IPS DF 19.7 (cell line): ENCODE results near the gene TWF2.
"Not testable (repeated sequence)": the region's sequence is repeated elsewhere in the genome, so short reads cannot be mapped to it uniquely, and the experiment has no call there.

Experiments used
- DNase-seq: peaks from one replicate; pipeline ENCODE4 v3.0.0-alpha.2; 2013; ENCODE audit warnings: low read depth, low spot score

The TWF2 gene

DNA sequence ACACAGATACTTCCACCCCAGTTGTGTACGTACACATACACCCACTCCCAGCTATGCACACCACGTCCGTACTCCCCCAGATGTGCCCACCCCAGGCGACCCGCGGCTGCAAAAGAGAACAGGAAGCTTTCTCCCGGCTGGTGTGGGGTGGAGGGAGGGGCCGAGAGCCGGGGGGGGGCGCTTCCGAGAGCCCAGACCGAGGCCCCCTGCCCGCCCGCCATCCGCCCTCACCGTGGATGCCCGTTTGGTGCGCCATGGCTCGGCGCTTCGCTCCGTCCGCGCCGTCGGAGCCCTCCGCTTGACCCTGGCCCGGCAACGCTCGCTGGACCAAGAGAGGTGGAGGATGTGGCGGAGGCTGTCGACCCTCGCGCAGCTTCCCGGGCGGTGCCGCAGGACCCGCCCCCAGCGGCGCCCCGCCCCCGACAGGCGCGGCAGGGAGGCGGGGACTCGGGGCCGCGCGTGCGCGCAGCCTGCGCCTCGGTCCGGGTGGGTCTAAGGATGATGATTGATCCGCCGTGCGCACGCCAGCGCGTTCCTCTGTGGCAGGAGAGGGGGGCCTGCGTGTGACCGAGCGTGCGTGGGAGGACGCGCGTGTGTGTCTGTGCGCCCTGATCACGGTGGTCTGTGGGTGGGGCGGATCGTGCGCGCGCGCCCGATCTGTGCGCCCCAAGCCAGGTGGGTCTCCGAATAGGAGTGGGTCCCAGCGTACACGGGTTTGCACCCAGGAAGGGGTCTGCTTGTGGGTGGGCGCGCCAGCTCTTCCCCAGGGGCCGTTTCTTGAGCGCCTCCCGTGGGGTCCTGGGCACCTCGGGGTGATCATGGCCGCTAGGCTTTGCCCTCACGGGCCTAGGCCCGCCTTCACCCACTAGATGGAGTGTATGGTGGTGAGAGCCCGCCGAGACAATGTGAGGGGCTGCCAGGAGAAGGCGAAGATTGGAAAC is at the start of gene TWF2:
Gene TWF2, minus strand, starts transcription at position 398 of the 941 bp plus-strand sequence. Its CDS starts 142 bp downstream, at position 256.
- DNase-seq, result no peak

DNA sequence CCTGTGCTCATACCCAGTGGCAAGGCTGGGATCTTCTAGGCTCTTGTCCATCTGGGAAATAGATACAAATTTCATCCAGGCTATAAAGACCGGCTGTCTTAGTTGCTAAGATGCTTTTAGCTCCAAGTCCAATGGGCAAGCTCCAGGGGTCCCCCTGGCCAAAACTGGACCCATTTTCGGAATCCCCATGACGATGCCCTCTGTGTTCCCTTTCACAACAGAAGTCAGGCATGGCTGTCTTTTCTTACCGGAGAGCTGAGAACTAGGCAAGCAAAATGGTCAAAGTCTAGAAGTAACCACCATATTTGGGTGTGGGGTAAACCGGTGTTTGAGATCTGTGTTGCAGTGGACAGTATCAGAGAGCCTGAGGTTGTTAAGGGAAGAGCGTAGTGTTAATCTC is 49.7 kb upstream of the TWF2 start:
- no peak for DNase-seq

DNA sequence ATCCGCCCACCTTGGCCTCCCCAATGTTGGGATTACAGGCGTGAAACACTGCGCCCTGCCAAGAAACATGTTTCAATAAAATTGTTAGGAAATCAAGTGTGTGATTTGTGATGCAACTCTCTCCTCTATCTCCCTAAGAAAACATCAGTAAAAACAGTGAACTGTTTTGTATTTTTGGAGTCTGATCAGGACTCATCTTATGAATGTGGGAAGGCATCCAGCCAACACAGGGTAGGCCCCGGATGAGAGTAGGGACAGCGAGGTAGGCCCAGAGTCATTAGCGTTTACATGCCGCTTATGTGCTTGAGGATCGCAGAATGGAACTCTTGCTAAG is 47.8 kb upstream of the TWF2 start:
- no peak for DNase-seq

DNA sequence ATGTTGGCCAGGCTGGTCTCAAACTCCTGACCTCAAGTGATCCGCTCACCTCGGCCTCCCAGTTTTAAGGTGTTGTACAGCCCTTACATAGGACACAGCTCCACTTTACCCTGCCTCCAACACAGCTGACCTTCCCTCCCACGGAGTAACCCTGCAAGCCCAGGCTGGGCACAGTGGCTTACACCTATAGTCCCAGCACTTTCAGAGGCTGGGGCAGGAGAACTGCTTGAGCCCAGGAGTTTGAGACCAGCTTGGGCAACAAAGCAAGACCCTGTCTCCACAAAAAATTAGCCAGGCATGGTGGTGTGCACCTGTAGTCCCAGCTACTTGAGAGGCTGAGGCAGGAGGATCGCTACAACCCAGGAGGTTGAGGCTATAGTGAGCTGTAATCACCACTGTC is 45.1 kb upstream of the TWF2 start:
- DNase-seq, result not testable (repeated sequence)

DNA sequence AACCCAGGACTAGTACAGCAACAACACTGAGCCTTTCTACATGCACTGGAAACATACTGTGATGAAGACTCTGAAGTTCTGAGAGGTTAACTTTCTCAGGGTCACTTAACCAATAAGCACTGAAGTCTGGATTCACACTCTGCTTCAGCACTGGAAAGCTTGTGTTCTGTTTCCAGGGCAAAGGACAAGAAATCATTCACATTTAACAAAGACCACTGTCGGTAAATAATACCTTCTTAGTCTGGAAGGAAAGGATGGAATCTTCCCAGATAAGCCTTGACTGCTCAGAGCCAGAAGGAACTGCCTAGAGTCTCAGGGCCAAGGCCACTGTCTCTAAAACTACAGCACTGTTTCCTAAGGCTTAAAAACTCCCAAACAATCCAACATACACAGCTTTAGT is 44.3 kb upstream of the TWF2 start:
- no peak for DNase-seq

DNA sequence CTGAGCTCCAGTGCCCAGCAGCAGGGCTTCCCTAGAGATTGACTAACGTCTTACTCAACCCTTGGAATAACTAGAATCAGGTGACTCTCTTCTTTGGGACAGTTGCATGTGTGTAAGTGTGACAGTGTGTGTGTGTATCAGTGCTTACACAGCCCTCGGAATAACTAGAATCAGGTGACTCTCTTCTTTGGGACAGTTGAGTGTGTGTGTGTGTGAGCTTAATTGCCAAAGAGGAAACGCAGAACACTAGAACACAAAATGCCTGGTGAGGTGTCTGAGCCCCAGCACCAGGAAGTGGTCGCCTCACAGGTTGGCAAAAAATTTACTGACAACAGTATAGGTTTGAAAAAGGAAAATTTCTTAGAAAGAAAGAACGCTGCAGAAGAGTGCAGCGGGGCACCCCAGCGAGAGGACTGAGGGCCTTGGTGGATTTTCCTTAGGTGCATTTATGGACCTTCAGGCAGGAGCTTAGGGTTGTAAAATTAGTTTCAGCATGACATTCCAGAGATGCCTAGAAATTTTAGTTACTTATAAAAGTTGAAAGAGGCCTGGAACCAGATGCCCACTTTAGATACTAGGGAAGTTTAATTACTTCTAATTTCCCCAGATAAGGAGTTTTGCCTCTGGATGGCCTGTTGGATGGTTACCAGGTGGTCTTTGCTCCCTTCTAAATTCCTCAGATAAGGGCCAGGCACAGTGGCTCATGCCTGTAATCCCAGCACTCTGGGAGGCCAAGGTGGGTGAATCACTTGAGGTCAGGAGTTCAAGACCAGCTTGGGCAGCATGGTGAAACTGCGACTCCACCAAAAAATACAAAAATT is 43.2 kb upstream of the TWF2 start:
- DNase-seq, result no peak

DNA sequence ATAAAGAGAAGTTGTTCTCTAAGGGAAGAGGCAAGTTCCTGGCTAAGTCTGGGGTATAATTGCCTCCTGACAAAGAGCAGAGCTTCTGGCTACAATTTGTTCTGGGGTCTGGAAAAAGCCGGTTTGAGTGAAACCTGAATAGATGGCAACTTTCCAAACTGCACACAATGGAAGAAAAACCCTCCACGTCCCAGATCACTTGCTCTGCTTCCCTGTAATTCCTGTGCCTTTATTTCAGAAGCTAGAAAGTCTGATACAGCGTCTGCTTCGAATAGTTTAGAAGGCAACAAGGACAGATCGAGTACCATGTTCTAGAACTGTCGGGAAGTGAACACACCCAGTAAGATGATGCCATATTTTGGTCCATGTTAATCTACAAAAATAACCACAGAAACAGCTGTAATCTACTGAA is 41.1 kb upstream of the TWF2 start:
- no peak for DNase-seq

DNA sequence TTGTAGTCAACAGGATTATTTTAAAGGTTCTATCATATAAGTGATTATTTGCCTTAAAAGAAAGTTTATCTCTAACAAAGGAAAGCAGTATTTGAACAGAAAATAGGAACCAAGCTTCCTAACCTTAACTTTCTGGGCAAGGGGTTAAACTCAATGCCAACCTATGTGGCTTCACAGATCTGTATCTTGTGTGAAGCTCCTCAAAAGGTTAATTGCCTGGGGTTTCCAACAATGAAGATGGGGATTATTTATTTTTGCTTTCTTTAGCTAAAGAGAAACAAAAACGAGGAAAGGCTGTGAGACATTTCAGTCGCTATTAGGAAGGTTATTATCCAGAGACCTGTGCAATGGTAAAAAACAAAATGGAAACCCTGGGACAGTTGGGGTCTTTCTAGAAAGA is 40.6 kb upstream of the TWF2 start:
- DNase-seq, result no peak

DNA sequence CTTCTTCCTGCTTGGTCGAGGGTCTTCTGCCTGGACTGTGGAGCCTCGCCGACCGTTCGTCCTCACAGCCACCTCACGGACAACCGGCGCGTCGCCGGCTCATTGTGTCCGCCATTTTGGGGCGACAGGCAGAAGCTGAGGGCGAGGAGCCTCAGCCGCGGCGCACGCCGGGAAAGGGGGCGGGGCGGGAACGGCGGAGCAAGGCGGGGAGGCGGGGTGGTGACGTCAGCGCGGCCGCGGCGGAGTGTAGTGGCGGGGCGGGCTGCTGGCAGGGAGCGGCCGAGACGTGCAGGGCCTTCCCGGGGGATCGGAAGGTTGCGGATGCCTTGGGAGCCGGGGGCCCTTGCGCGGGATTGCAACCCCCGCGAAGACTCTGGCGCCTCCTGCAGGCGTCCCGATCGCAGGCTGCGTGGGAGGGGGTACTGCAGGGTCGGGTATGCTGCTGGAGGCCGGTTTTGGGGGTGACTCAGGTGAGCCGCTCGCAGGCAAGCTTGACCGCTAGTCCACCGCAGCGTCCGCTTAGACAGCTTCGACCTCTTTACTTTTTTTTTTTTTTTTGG is 39.6 kb upstream of the TWF2 start, which contains the start of gene WDR82:
Gene WDR82, minus strand, starts transcription at position 140 of the 560 bp plus-strand sequence. CDS start 288 bp downstream, outside the sequence.
- no peak for DNase-seq

DNA sequence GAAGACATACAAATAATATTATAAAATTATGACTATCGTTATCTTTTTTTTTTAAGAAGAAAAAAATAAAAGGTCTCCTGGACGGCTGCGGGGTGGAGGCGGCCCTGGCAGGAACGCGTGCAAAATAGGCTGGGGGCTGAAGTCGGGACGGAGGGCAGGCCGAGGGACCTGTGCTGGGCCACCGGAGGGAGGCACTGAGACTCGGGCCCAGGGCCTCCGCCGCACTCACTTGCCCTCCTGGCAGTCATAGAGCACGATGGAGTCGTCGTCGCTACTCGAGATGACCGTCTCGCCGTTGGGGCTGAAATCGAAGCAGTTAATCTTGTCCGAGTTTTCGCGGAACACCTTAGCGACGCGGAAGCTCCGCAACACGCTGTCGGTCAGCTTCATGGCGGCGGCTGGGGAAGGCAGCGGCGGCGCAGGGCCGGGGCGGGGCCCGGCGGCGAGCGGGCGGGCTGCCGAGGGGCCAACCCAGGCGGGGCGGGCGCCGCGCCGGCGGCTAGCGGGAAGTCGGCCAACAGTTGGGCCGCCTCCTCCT is 39.1 kb upstream of the TWF2 start:
- no peak for DNase-seq

DNA sequence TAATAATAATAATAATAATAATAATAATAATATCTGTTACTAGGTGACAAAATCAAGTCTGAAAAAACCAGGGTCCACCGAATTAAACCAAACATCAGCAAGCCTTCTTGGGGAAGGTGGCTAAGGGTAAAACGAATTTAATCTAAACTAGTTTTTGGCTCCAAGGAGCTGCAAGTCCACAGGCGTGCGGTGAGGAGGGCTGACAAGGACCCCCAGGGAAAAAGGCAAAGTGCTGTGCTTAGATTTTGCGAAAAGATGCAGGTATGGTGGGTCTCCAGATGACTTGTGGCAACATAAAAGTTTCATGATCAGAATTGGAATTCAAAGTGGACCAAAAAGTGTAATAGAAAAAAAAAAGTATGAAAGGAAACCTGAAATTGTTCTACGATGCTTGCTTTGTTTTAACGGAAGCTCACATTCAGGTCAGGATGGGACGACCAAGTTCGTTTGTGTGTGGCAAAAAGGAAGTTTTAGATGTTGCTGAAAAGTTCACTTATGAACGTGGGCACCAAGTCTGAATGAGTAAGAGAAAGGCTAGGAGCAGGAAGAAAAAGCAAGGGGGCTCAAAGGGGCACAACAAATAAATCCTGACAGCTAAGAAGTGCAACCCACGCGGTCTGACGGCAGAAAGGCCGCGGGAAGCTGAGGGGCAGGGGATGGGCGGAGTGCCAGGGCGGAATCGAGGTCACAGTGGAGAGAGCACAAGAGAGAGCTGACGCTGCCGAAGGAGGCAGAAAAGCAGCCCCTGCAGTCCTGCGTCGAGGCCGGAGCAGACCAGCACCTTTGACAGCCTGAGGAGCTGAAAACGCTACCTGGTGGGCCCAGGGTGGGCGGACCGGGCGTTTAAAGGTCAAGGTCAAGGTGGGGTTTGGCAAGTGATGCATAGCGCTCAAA is 38.4 kb upstream of the TWF2 start:
- no peak for DNase-seq

DNA sequence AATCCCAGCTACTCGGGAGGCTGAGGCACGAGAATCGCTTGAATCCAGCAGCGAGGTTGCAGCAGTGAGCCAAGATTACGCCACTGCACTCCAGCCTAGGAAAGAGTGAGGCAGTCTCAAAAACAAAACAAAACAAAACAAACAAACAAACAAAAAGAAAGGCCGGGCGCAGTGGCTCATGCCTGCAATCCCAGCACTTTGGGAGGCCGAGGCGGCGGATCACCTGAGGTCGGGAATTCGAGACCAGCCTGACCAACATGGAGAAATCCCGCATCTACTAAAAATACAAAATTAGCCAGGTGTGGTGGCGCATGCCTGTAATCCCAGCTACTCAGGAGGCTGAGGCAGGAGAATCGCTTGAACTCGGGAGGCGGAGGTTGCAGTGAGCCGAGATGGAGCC is 35.8 kb upstream of the TWF2 start:
- not testable (repeated sequence) for DNase-seq

DNA sequence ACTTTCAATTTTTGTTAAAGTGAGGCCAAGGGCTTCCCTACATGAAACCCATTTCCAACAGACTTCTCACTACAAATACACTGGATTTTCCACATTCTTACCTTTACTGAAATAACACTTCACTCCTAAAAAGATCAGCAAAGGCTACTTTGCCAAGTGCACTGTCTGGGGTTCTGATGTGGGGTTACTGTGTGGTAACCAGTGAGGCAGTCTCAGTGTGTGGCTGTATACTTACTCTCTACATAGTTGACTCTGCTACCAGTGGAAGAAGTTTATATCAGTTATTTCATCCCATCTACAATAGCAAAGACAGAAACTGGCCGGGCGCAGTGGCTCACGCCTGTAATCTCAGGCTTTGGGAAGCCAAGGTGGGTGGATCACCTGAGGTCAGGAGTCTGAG is 33.9 kb upstream of the TWF2 start:
- DNase-seq, result no peak

DNA sequence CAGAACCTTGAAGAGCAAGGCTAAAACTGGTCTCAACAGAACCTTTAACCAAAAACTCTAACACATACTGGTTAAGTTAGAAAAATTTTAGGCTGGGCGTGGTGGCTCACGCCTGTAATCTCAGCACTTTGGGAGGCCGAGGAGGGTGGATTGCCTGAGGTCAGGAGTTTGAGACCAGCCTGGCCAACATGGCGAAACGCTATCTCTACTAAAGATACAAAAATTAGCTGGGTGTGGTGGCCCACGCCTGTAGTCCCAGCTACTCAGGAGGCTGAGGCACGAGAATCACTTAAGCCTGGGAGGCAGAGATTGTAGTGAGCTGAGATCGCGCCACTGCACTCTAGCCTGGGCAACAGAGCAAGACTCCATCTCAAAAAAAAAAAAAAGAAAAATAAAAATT is 33.2 kb upstream of the TWF2 start:
- DNase-seq, result not testable (repeated sequence)

DNA sequence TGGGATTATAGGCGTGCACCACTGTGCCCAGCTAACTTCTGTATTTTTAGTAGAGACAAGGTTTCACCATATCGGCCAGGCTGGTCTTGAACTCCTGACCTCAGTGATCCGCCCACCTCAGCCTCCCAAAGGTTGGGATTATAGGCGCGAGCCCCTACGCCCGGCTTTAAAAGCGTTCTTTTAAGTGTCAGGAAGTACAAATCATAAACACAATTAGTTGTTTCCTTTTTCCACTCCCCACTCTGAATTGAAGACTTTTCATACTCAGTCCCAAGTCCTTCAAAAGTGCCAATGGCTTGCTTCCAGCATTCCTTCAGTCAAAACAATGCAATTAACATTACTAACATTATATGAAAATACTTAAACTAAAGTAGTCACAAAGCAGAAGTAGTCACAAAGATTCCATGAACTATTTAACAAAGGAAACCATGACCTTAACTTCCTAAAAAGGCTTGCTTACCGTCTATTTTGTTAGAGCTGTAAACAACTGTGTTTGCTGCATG is 31.3 kb upstream of the TWF2 start:
- no peak for DNase-seq

DNA sequence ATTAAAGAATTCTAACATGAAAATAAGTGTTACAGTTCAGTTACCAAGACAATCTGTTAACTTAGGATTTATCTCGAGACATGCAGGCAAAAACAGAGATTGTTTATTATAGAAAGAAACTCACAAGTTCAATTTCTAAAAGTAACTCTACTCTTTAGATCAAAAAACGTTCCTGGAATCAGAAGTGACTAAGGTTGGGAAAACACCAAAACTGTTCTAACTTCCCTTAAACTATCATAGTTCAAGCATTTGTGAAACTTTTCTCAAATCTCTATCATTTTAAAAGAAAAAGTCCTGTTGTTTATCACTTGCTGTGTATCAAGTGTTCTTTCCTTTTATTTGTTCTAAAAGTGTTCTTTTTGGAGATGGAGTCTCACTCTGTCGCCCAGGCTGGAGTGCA is 30.8 kb upstream of the TWF2 start:
- no peak for DNase-seq

DNA sequence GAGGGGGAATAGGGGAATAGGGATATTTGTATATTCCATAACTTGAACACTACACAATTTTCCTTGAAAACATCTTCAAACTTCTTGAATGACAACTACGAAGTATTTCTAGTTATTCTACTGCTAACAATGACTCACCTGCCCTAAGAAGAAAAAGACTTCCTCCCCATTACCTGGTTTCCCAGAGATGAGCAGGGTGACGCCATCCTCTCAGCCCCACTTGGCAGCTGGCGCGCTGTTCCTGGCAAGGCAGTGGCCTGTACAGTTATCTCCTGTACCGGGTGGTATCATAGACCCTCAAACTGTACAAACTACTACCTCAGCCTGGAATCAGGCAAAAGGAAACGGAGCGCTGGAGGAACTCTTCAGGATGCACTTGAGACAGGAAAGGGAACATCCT is 29.1 kb upstream of the TWF2 start:
- DNase-seq, result no peak

DNA sequence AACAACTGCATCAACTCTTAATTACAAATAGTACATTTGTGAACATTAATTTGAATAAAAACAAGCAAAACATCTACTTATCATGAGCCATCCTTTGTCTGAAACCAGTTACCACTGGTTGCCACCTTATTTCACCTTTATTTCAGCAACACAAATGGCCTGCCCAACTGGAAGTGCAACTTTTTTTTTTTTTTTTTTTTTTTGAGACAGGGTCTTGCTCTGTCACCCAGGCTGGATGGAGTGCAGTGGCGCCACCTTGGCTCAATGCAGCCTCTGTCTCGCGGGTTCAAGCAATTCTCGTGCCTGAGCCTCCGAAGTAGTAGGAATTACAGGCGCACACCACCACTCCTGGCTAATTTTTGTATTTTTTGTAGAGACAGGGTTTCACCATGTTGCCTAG is 26.4 kb upstream of the TWF2 start:
- no peak for DNase-seq

DNA sequence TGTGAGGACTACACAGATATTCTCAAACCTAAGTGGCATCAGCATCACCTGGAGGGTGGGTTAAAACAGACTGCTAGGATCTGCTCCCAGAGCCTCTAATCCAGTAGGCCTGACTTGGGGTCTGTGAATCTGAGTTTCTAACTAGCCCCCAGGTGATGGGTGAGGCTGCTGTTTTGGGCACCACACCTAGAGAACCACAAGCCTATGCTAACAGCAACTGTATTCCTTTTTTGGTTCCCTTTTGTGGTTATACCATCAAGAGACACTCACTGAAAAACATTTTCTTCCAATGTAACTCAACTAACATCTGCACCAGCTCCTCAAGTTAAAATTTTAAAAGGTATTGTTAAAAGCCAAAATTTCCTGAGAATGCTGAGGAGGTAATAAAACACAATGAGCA is 23.5 kb upstream of the TWF2 start:
- no peak for DNase-seq

DNA sequence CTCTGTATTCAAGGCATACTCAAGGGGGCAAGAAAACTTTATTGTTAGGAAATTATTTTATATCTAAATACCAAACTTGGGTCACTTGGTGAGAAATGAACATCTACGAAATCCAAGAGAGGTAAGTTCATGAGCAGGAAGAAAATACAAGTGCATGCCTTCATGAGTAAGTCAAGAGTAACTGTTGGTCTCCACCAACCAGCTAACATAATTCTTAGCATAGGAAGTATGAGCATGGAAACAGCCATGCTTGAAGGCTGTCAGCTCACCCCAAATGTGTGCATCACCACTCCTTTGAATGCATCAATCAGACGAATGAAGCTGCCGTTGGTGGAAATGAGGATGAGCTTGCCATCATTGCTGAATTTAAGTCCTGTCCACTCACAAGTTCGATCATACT is 20.5 kb upstream of the TWF2 start:
- no peak for DNase-seq

DNA sequence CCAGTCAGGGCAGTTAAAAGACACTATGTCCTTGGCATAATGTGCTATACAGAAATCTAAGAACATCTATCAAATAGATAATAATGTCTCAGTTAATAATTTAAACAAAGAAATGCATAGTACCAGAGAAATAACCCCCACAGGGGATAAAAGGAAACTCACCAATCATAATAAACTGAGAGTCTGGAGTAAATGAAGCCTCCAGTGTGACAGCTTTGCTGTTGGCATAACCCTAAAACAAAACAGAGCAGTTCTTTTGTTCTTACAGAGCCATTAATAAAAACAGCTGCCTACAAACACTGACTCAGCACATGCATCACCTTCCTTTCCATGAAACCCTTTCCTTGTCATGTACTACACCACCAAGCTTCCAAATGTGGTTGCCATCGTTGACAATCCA is 20.1 kb upstream of the TWF2 start:
- no peak for DNase-seq
